SH-SY5Y (cell line): ENCODE measurements around the gene ASL.

Experiments used
- GATA2 ChIP-seq: IDR thresholded peaks from 2 replicates; pipeline ENCODE4 v1.6.1; 2011; ENCODE audit warnings: mild to moderate bottlenecking, low read depth, low read length
- GATA3 ChIP-seq: IDR thresholded peaks from 2 replicates; pipeline ENCODE4 v1.6.1; 2011; ENCODE audit warnings: low read depth, mild to moderate bottlenecking, low read length, moderate library complexity

GRCh38 chr7:66078067-66078466 is 2.4 kb downstream of the ASL start:
- TF ChIP-seq GATA3 (no peak), GATA2 (no peak)
